Suprapubic skin (tissue), 4 donors: ENCODE data around the gene ZNF784. TPM values are rescaled to one million over a fixed set of nuclear protein-coding genes. Genes with fewer than 3 reads are reported as not detected.
"Not testable (repeated sequence)": the region's sequence is repeated elsewhere in the genome, so short reads cannot be mapped to it uniquely, and the experiment has no call there.

ENCODE experiments used
- DNase-seq, 2 donors: peaks; one replicate each; pipeline ENCODE4 v3.0.0-alpha.2; 2019; ENCODE audit warnings: low spot score in 2 of 2
- H3K27ac ChIP-seq: fragments of 200-600 bp; sonication (generic); one replicate; pipeline ENCODE4 v1.5.1; 2019
- H3K27me3 ChIP-seq: fragments of 200-600 bp; sonication (generic); one replicate; pipeline ENCODE4 v1.5.1; 2019
- H3K36me3 ChIP-seq: fragments of 200-600 bp; sonication (generic); one replicate; pipeline ENCODE4 v1.5.1; 2019
- H3K4me1 ChIP-seq: fragments of 200-600 bp; sonication (generic); one replicate; pipeline ENCODE4 v1.5.1; 2019
- H3K4me3 ChIP-seq: fragments of 200-600 bp; sonication (generic); one replicate; pipeline ENCODE4 v1.5.1; 2019; ENCODE audit warnings: mild to moderate bottlenecking
- H3K9me3 ChIP-seq: fragments of 200-600 bp; sonication (generic); one replicate; pipeline ENCODE4 v1.5.1; 2019
- CTCF ChIP-seq, 2 donors: fragments of 200-600 bp in 1 of 2; fragments of 450-650 bp in 1 of 2; sonication (generic) in 1 of 2; IDR thresholded peaks; one replicate each; pipeline ENCODE4 v1.5.1; 2016 to 2019; ENCODE audit warnings: antibody characterized with exemption in 2 of 2, mild to moderate bottlenecking in 1 of 2, moderate library complexity in 1 of 2
- EP300 ChIP-seq: sonication (generic); formaldehyde crosslinking; IDR thresholded peaks from one replicate; pipeline ENCODE4 v1.6.1; 2017; ENCODE audit warnings: antibody characterized with exemption
- POLR2A ChIP-seq, 2 donors: fragments of 450-650 bp; IDR thresholded peaks; one replicate each; pipeline ENCODE4 v1.6.1; 2017; ENCODE audit warnings: antibody characterized with exemption in 2 of 2, mild to moderate bottlenecking in 2 of 2, moderate library complexity in 2 of 2
- POLR2AphosphoS5 ChIP-seq, 3 donors: sonication (generic); formaldehyde crosslinking; IDR thresholded peaks; one replicate each; pipeline ENCODE4 v1.6.1; 2017; ENCODE audit warnings: antibody characterized with exemption in 3 of 3
- whole genome bisulfite sequencing: methylation state at CpG from one replicate; pipeline ENCODE4 v1.1.5; 2018; 5-methylcytosine and 5-hydroxymethylcytosine counted together
- total RNA-seq, 4 donors: library from RNA; depleted of rRNA; stranded (reverse); fragments of >200 nt; gene quantifications; one replicate each; pipeline ENCODE4 v1.1.0, GENCODE V29; 2016

The ZNF784 gene
- total RNA-seq, 4 donors from 2014 or later = 4.3 to 8.0 (median 6.5) TPM

GRCh38 chr19:55578761-55579747 is 45.3 kb downstream of the ZNF784 start:
- Histone ChIP-seq H3K36me3 (peaks cover 23% of the 10 kb centered on the region), H3K9me3 (no peaks in the 10 kb centered on the region), H3K27ac (no peak overlapping the region), H3K4me3 (peak overlapping the region; percentile 70), H3K4me1 (peaks cover 23% of the 10 kb centered on the region), H3K27me3 (no peaks in the 10 kb centered on the region)
- DNase-seq = no peak
- 93% methylated on average over 57 of the region's 90 CpGs for WGBS
- TF ChIP-seq CTCF (IDR thresholded peaks at IDR 0.05) = no peak

- Histone ChIP-seq H3K36me3 (peaks cover 23% of the 10 kb centered on the region), H3K9me3 (no peaks in the 10 kb centered on the region), H3K27me3 (no peaks in the 10 kb centered on the region), H3K4me1 (peaks cover 23% of the 10 kb centered on the region), H3K27ac (no peak overlapping the region), H3K4me3 (no peak overlapping the region)
- 95% methylated on average over 47 of the region's 83 CpGs for WGBS
- DNase-seq = no peak
- TF ChIP-seq CTCF (IDR thresholded peaks at IDR 0.05) (no peak), EP300 (no peak), POLR2AphosphoS5 (IDR thresholded peaks at IDR 0.05) (no peak), POLR2A (IDR thresholded peaks at IDR 0.05) (no peak)
Observed at GRCh38 chr19:55578031-55578760, 46.2 kb downstream of the ZNF784 start.

GRCh38 chr19:55576746-55577145 is 47.6 kb downstream of the ZNF784 start:
- WGBS = 87% methylated on average over 5 of the region's 5 CpGs
- Histone ChIP-seq H3K9me3 (no peaks in the 10 kb centered on the region), H3K27me3 (no peaks in the 10 kb centered on the region), H3K4me1 (peaks cover 20% of the 10 kb centered on the region), H3K27ac (no peak overlapping the region), H3K4me3 (no peak overlapping the region), H3K36me3 (peaks cover 23% of the 10 kb centered on the region)
- DNase-seq = no peak
- TF ChIP-seq POLR2A (IDR thresholded peaks at IDR 0.05) (no peak), CTCF (IDR thresholded peaks at IDR 0.05) (no peak), EP300 (no peak), POLR2AphosphoS5 (IDR thresholded peaks at IDR 0.05) (no peak)

GRCh38 chr19:55573929-55574328 is 50.4 kb downstream of the ZNF784 start:
- H3K9me3 ChIP-seq, H3K27me3 ChIP-seq, H3K27ac ChIP-seq, H3K4me1 ChIP-seq, H3K4me3 ChIP-seq, DNase-seq: not testable (repeated sequence)
- H3K36me3 ChIP-seq = peaks cover 18% of the 10 kb centered on the region
- 94% methylated on average over 6 of the region's 6 CpGs for WGBS

Other genes starting within 250 kb of the ZNF784 start
- gene TMEM190, start 247.7 kb downstream of the ZNF784 start, total RNA-seq = not detected
- 10 to 100 TPM in 3 of 4 donors, 1 to 10 TPM in 1; 6.3 to 37.1 (median 29.3) TPM for gene TMEM238, start 240.3 kb downstream of the ZNF784 start, total RNA-seq
- 100 to 1,000 TPM; 605 to 767 (median 714) TPM for gene RPL28, start 238.6 kb downstream of the ZNF784 start, total RNA-seq
- gene UBE2S, start 216.8 kb downstream of the ZNF784 start, total RNA-seq = 10 to 100 TPM in 2 of 4 donors, 1 to 10 TPM in 2; 7.4 to 17.0 (median 12.2) TPM
- under 1 TPM in 2 of 4 donors, not detected in 2; 0.08 to 0.26 TPM for gene SHISA7, start 181.3 kb downstream of the ZNF784 start, total RNA-seq
- gene ISOC2, start 162.9 kb downstream of the ZNF784 start, total RNA-seq = 10 to 100 TPM; 44.7 to 97.2 (median 87.5) TPM
- not detected for gene C19orf85, start 159.8 kb downstream of the ZNF784 start, total RNA-seq
- 10 to 100 TPM; 17.3 to 22.9 (median 19.8) TPM for gene ZNF628, start 147.9 kb downstream of the ZNF784 start, total RNA-seq
- gene NAT14, start 139.4 kb downstream of the ZNF784 start, total RNA-seq = 1 to 10 TPM; 2.4 to 4.8 (median 4.0) TPM
- gene SSC5D, start 136.1 kb downstream of the ZNF784 start, total RNA-seq = 1 to 10 TPM in 2 of 4 donors, under 1 TPM in 2; 0.57 to 2.1 (median 1.0) TPM
- not detected for gene SBK2, start 87.4 kb downstream of the ZNF784 start, total RNA-seq
- gene SBK3, start 79.0 kb downstream of the ZNF784 start, total RNA-seq = not detected
- 1 to 10 TPM; 1.8 to 3.1 (median 2.8) TPM for gene ZNF579, start 43.7 kb downstream of the ZNF784 start, total RNA-seq
- gene FIZ1, start 25.0 kb downstream of the ZNF784 start, total RNA-seq = 1 to 10 TPM; 7.6 to 9.2 (median 8.5) TPM
- gene ZNF524, start 24.3 kb downstream of the ZNF784 start, total RNA-seq = 10 to 100 TPM; 29.4 to 49.9 (median 47.0) TPM
- gene ZNF865, start 18.9 kb downstream of the ZNF784 start, total RNA-seq = 10 to 100 TPM in 2 of 4 donors, 1 to 10 TPM in 2; 7.6 to 14.2 (median 9.9) TPM
- gene ZNF580, start 16.4 kb upstream of the ZNF784 start, total RNA-seq = 10 to 100 TPM; 15.0 to 27.9 (median 22.3) TPM
- gene ZNF581, start 19.1 kb upstream of the ZNF784 start, total RNA-seq = 10 to 100 TPM; 16.3 to 27.1 (median 20.2) TPM
- 10 to 100 TPM in 1 of 4 donors, 1 to 10 TPM in 3; 6.2 to 18.3 (median 8.5) TPM for gene CCDC106, start 23.6 kb upstream of the ZNF784 start, total RNA-seq
- 100 to 1,000 TPM in 1 of 4 donors, 10 to 100 TPM in 3; 82.8 to 128 (median 88.5) TPM for gene U2AF2, start 30.5 kb upstream of the ZNF784 start, total RNA-seq
- gene EPN1, start 50.7 kb upstream of the ZNF784 start, total RNA-seq = 100 to 1,000 TPM in 1 of 4 donors, 10 to 100 TPM in 3; 80.1 to 104 (median 82.9) TPM
- gene NLRP9, start 113.8 kb upstream of the ZNF784 start, total RNA-seq = not detected
- gene RFPL4A, start 134.5 kb upstream of the ZNF784 start, total RNA-seq = not detected
- gene RFPL4AL1, start 144.6 kb upstream of the ZNF784 start, total RNA-seq = not detected
- gene NLRP11, start 207.4 kb upstream of the ZNF784 start, total RNA-seq = under 1 TPM in 1 of 4 donors, not detected in 3; 0.26 TPM
- gene NLRP4, start 212.0 kb upstream of the ZNF784 start, total RNA-seq = not detected